Measurements from ENCODE around the gene FAM163B. TPM values are rescaled to one million over a fixed set of nuclear protein-coding genes. Genes with fewer than 3 reads are reported as not detected.

The FAM163B gene
- total RNA-seq, 2 donors from 2014 or later = 0.78 TPM; not detected in 1

DNA sequence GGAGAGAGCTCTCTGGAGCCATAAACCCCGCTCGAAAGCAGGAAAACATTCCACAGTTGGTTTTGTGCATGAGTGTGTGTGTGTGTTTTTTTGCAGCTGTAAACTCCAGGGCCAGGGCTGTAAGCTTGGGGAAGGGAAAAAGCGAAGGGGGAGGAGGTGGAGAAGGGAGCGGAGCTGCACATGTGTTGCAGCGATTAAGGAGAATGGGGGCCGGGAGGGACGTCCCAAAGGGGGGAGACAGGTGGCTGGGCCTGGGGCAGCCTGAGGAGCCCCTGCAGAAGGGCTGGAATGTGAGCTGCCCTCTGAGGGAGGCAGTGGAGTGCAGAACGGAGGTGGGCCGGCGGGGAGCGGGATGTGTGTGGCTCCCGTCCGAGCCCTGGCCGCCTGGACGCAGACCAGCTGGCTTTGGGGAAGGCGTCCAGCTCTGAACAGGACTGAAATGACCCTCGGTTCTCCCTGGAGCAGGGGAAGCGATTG lies 81.7 kb downstream of the FAM163B start:
- H3K27me3 ChIP-seq = no peaks in the 10 kb centered on the region
- no peak for TF ChIP-seq CTCF (IDR thresholded peaks at IDR 0.05)
- no peak for TF ChIP-seq POLR2A (IDR thresholded peaks at IDR 0.05)
- DNase-seq = peak in 2 of 4 donors; percentile 30 to 54
- H3K36me3 ChIP-seq (replicated peaks in 1 of 2; ENCODE audit: insufficient read depth in 1 of 2, low read depth in 2 of 2) = no peaks in the 10 kb centered on the region
- peak overlapping the region in 3 of 4 donors; percentile 38 to 45 (median 42) for H3K27ac ChIP-seq
- H3K4me1 ChIP-seq = peaks cover 33% of the 10 kb centered on the region
- 30 to 40% methylated on average over 18 of the region's 18 CpGs for WGBS, 2 donors
- no peaks in the 10 kb centered on the region for H3K9me3 ChIP-seq
- ATAC-seq = peak; percentile 52
- intact Hi-C loops (cut with DNase I) = no loop called here
- no peak overlapping the region for H3K4me3 ChIP-seq

Other genes with a start within 250 kb of the FAM163B start
- gene SURF4, start 233.3 kb downstream of the FAM163B start, total RNA-seq = 100 to 1,000 TPM in 1 of 2 donors, 10 to 100 TPM in 1; 93.9 to 109 TPM
- not detected for gene STKLD1, start 233.0 kb downstream of the FAM163B start, total RNA-seq
- gene REXO4, start 191.4 kb downstream of the FAM163B start, total RNA-seq = 10 to 100 TPM; 15.6 to 21.8 TPM
- gene ADAMTS13, start 187.0 kb downstream of the FAM163B start, total RNA-seq = 1 to 10 TPM; 2.3 to 5.6 TPM
- 10 to 100 TPM; 19.2 to 25.4 TPM for gene CACFD1, start 149.4 kb downstream of the FAM163B start, total RNA-seq
- gene SLC2A6, start 130.3 kb downstream of the FAM163B start, total RNA-seq = 1 to 10 TPM; 2.6 to 3.0 TPM
- gene MYMK, start 84.4 kb downstream of the FAM163B start, total RNA-seq = not detected
- gene ADAMTSL2, start 74.7 kb downstream of the FAM163B start, total RNA-seq = 10 to 100 TPM in 1 of 2 donors, 1 to 10 TPM in 1; 4.2 to 21.8 TPM
- gene DBH, start 27.0 kb upstream of the FAM163B start, total RNA-seq = not detected
- 10 to 100 TPM; 20.2 to 61.0 TPM for gene SARDH, start 129.0 kb upstream of the FAM163B start, total RNA-seq